DMS114 treated with DMSO at 0.1 percent for 48 hours (cell line): ENCODE results near the gene SLIT3.

Experiments
- DNase-seq: peaks from one replicate; lab custom pipeline; 2025; ENCODE audit not compliant: unreplicated experiment; lab: John Stamatoyannopoulos, UW

Gene SLIT3

DNA sequence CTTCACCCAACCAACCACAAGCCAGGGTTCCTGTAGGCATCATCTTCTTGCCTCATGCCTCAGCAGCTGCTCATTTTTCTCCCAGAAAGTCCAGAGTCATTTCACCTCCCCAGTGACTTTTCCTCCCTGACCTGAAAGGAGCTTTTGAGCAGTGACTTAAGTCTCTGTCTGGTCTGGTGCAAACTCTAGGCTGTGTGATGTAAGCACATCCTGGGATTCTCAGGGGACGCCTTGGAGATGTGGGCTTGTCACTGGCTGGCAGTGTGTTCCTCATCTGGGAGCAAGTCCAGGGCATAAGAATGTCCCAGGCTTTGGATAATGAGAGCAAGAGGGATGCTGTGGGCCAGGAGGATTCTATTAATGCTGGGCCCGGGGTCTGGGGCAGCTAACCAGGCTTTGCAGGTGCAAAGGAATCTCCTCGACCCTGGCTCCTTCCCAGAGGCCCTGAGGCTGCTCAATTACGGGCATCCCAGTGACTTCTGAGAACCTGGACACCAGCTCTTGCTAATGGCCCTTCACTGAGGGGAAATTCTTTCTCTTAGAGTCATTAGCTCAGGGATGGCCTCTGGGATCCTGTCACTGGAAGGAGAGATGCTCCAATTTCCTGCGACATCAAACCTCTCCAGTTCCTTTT, 510.8 kb downstream of the SLIT3 start:
- DNase-seq: no peak

- DNase-seq: no peak
Observed at GRCh38 chr5:168788786-168789185, 512.2 kb downstream of the SLIT3 start.

GRCh38 chr5:168788107-168788506, 512.8 kb downstream of the SLIT3 start:
- DNase-seq: no peak

GRCh38 chr5:168786147-168786546, 514.8 kb downstream of the SLIT3 start:
- no peak for DNase-seq

GRCh38 chr5:168784454-168784853, 516.5 kb downstream of the SLIT3 start:
- no peak for DNase-seq

DNA sequence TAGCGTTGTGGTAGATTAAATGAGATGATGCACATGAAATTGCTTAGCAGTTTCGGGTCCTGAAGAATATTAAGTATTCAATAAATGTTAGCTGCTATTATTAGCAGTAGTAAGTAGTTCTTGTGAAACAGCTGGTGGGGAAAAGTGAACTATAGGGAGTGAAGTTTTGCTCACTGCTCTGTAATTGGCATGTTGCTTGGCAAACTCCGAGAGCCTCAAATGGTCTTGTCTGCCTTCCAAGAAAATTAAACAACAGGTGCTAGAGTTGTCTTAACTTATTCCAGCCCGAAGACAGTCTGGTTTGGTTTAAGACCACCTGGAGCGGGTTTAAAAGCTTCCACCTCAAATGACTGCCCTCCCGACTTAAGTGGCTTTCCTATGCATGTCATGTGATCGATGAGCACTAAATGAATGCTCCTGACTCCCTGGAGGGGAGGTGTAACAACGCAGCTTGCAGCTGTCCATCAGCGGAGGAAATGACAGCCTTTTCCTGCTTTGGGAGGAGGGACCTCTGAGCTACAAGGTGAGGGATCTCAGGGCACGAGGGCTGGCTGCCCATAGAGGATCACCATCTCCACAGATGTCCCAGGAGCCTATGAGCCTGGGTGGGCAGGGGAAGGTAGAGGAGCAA, 518.9 kb downstream of the SLIT3 start:
- DNase-seq: no peak

- no peak for DNase-seq
Observed at GRCh38 chr5:168780888-168781287, 520.1 kb downstream of the SLIT3 start.

DNA sequence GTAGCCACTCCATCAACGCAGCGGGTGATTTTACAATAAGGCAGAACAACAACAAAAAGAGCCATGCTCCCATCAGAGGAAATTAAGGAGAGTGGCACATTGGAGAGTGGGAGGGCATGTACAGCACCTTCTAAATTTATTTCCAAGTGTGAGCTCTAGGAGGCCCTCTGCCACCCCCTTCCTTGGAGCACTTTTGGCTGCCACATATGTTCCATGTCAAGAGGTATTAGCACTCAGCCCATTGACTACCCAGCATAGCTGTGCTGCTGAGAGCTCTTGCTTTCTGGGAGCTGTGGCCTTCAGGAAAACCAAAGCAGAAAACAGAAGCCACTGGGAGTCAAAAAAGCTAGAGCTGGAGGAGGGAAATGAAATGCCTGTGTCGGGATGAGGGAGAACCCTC, 521.6 kb downstream of the SLIT3 start:
- DNase-seq: no peak

DNA sequence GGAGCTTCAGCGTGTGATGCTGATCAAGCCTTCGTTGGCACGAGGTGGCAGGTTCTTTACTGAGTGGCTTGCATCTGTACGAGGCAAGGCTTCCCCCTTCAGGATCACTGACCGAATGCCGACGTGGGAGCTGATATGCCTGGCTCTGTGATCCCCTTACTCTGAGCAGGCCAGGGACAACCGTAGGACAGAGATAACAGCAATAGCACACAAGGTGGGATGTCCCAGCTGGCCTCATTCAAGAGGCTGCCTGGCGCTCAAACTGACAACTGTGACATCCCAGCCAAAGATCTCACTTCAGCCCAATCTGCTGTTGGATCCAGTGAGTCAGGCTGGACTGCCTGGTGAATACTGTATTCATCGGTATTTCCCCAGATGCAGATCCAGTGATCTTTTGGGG, 522.4 kb downstream of the SLIT3 start:
- no peak for DNase-seq

DNA sequence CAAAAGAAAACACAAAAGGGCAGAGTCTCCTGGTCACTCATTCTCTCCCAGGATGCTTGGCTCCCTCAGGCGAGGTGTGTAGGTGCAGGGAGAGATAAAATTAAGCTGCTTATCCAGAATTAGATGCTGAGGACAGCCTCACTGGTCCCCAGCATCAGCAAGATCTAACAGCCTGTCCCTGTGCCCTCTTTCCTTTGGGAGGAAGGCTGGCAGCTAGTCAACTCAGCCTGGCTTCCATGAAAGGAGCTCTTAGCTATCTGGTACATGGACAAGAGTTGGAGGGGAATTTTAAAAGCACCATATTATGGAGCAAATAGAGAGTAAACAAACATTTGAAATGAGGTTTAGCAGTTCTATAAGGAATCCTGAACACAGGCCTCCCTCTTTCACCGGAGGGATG, 523.3 kb downstream of the SLIT3 start:
- DNase-seq: no peak

DNA sequence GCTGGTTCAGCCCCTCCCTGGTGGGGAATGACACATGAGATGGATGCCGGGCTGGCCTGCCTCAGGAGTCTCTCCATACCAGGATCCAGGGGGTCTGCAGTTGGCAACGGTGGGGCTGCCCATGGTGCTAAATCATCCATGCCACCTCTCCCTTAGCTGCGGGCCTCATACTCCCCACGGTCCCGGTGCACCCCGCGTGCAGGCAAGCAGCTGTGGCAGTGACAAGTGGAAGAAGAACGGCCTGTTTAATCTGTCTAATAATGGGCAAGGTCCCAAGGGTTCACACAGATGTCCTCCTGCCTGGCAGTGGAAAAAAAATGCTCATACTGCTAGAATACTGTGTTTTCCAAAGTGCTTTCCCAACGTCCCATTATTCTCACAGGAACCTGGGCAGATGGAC, 524.9 kb downstream of the SLIT3 start:
- no peak for DNase-seq

GRCh38 chr5:168773226-168773625, 527.7 kb downstream of the SLIT3 start:
- no peak for DNase-seq

GRCh38 chr5:168772316-168772961, 528.5 kb downstream of the SLIT3 start:
- DNase-seq: no peak

DNA sequence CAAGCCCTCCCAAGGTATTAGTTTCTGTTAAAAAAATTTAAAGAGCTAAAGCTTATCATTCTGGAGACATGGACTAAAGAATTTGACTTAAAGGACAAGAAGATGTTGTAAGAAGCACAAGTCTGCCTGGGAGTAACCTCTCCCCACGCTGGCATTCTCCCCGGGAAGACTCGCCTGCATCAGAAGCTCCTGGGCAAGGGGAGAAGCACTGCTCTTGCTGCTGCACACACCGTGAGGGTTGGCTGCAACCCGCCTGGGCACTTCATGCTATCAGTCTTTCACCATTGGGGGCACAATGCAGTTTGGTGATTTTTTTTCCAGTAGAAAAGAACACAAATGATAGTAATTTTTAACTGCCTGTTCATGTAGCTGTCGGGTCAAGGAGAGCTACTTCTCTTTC, 529.3 kb downstream of the SLIT3 start:
- no peak for DNase-seq

GRCh38 chr5:168770996-168771395, 529.9 kb downstream of the SLIT3 start:
- DNase-seq: no peak

- no peak for DNase-seq
Observed at GRCh38 chr5:168770036-168770498, 530.9 kb downstream of the SLIT3 start.

- no peak for DNase-seq
Observed at GRCh38 chr5:168768172-168768571, 532.8 kb downstream of the SLIT3 start.

- no peak for DNase-seq
Observed at GRCh38 chr5:168766426-168766700, 534.6 kb downstream of the SLIT3 start.

DNA sequence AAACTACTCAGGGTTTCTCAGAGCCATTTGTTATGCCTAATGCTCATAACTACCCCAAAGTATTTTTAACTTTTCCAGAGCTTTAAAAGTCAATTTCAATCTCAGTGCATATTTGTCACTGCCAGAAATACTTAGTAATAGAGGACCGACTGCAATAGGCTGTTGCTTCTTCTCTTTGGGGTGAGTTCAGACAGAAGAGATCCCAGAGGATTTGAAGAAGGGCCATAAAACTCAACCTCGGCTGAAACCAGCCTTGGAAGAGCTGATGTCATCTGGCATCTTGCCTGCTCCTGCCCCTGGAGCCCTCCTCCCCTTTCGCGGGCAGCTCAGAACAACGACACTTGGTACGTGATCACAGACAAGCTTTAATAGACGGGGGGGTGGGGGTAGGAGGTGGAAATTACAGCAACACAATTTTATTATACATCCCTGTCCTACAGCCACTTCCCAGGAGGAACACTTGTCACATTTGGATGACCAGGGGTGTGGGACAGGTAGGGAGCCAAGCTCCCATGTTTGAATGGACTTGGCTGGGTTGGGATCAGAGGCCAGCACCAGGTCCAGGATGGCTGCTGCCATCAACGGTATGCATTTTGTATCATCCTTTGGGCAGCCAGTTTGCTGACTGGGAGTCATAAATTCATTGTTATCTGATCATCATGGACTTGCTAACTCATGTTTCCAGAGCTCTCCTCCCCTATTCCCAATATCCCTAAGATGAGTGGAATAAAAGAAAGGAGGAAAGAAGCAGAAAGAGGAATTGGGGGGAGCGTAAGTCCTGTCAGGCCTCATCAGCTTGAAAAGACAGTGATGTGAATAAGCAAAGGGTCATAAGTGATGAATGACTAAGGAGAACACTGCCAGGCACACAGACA, 535.2 kb downstream of the SLIT3 start:
- DNase-seq: no peak

DNA sequence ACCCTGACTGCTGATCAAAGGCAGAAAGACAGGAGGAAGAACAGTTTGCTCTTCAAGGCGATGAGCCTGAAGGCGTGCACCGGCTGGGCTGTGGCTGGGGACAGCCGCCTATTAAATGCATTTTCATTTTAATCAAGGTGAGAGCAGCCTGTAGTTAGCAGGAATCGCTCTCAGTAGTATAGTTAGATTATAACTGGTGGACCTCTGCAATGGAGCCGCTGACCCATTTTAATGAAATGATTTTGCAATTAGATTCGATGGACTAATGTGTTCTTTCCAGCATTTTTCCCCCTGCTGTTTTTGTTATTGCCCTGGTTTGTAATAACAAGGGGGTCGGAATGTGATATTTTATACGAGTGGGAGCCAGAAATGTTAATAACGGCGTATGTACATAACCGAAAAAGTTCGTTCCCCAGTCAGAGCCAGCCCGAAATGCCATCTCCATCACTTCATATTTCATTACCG, 535.8 kb downstream of the SLIT3 start:
- DNase-seq: no peak
